OCI-LY7 (cell line): Measurements from ENCODE around the gene NFKB1. TPM values are rescaled to one million over a fixed set of nuclear protein-coding genes. Genes with fewer than 3 reads are reported as not detected.

Source experiments
- BruUV-seq: library from RNA; stranded (reverse); fragments of 400-500 nt; replicated peaks from 2 replicates; lab custom pipeline; 2021; lab: Mats Ljungman, UMichigan
- CTCF ChIA-PET: fragments of 300-600 bp; sonication (Branson Sonifier 250); formaldehyde crosslinking; loops from one replicate; lab custom pipeline; 2022; ENCODE audit warnings: antibody characterized with exemption; ENCODE audit not compliant: unreplicated experiment; lab: Charles Lee
- POLR2A ChIA-PET: fragments of 300-600 bp; sonication (Branson Sonifier 250); formaldehyde crosslinking; loops from one replicate; lab custom pipeline; 2022; ENCODE audit warnings: antibody characterized with exemption; lab: Charles Lee
- DNase-seq: peaks from one replicate; pipeline ENCODE4 v3.0.0-alpha.2; 2015; ENCODE audit warnings: low spot score
- H2AFZ ChIP-seq: fragments of 200-600 bp; sonication (generic), shearing (Covaris generic); 2 replicates; pipeline ENCODE4 v1.6.1; 2014; ENCODE audit warnings: mild to moderate bottlenecking, antibody characterized with exemption, low read length, moderate library complexity
- H3K27ac ChIP-seq: fragments of 200-600 bp; sonication (generic); 2 replicates; pipeline ENCODE4 v1.5.1; 2014; ENCODE audit warnings: mixed run types, low read depth, mild to moderate bottlenecking, moderate library complexity, low read length, inconsistent platforms; ENCODE audit not compliant: poor library complexity, severe bottlenecking
- H3K36me3 ChIP-seq: fragments of 200-600 bp; sonication (generic); 2 replicates; pipeline ENCODE4 v1.6.1; 2014; ENCODE audit warnings: mild to moderate bottlenecking, antibody characterized with exemption, low read length, moderate library complexity, mixed read lengths; ENCODE audit not compliant: insufficient read depth
- H3K4me1 ChIP-seq: fragments of 200-600 bp; sonication (generic); 2 replicates; pipeline ENCODE4 v1.5.1; 2014; ENCODE audit warnings: mild to moderate bottlenecking, low read length; ENCODE audit not compliant: insufficient read depth, poor library complexity, severe bottlenecking
- H3K4me2 ChIP-seq: fragments of 200-600 bp; sonication (generic); 2 replicates; pipeline ENCODE4 v1.6.1; 2014; ENCODE audit warnings: mild to moderate bottlenecking, low read length
- H3K4me3 ChIP-seq: fragments of 200-600 bp; sonication (generic); 2 replicates; pipeline ENCODE4 v1.5.1; 2014; ENCODE audit warnings: mild to moderate bottlenecking, low read depth, low read length; ENCODE audit not compliant: poor library complexity, severe bottlenecking
- H3K79me2 ChIP-seq: fragments of 200-600 bp; sonication (generic); 2 replicates; pipeline ENCODE4 v1.6.1; 2016; ENCODE audit warnings: low read depth, mild to moderate bottlenecking, low read length, moderate library complexity, mixed read lengths; ENCODE audit not compliant: insufficient read depth
- H3K9me2 ChIP-seq: fragments of 200-600 bp; sonication (generic); 2 replicates; pipeline ENCODE4 v1.6.1; 2016; ENCODE audit warnings: mild to moderate bottlenecking, low read length, mixed read lengths; ENCODE audit not compliant: insufficient read depth
- H3K9me3 ChIP-seq: fragments of 200-600 bp; sonication (generic); 2 replicates; pipeline ENCODE4 v1.6.1; 2014; ENCODE audit warnings: mild to moderate bottlenecking, mixed run types, low read length, mixed read lengths
- H4K20me1 ChIP-seq: fragments of 200-600 bp; sonication (generic); 2 replicates; pipeline ENCODE4 v1.6.1; 2014; ENCODE audit warnings: mild to moderate bottlenecking, antibody characterized with exemption, low read length, moderate library complexity, mixed read lengths; ENCODE audit not compliant: insufficient read depth
- EZH2phosphoT487 ChIP-seq: fragments of 200-600 bp; sonication (generic); IDR thresholded peaks from 2 replicates; pipeline ENCODE4 v1.6.1; 2018; ENCODE audit warnings: low read depth, borderline replicate concordance, mild to moderate bottlenecking, mixed run types, antibody characterized with exemption, low read length, moderate library complexity, mixed read lengths
- intact Hi-C: fragments of 100-400 bp; cut with micrococcal nuclease; formaldehyde crosslinking; loops from one replicate; pipeline ENCODE4 v1.10.0; 2022; ENCODE audit not compliant: unreplicated experiment
- total RNA-seq, 2 experiments: library from RNA; depleted of rRNA in 1 of 2; stranded (reverse); fragments of >200 nt in 1 of 2; shearing (Covaris generic) in 1 of 2; gene quantifications; 2 replicates each; pipeline ENCODE4 v1.2.3, GENCODE V29; 2014 to 2022
- TF ChIP-seq, protein P1 (sequence below): fragments of 200-600 bp; sonication (generic); conservative IDR thresholded peaks from 2 replicates; pipeline ENCODE4 v1.5.1; 2014; ENCODE audit warnings: mild to moderate bottlenecking, antibody characterized with exemption, low read length, moderate library complexity, mixed read lengths

The NFKB1 gene
- total RNA-seq, 2 experiments from 2014 or later, result 23.1 to 47.8 TPM

DNA sequence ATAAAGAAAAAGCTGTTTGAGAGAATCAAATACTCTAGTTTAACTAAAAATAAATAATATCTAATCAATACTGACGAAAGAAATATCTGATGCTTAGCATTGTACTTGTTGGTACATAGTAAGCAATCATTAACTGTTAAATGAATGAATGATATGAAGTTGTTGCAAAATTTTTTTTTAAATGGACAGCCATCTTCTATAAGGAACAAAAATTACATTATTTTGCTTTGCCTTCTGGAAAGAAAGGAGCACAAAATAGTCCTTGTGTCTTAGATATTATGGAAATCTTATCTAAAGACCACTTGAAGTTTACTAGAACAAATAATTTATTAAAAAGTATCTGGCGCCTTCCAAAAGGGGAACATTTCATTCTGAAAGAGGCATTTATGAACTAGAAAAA is 4.5 kb downstream of the NFKB1 start:
- ChIA-PET CTCF (no interaction called here), POLR2A (no interaction called here)
- Histone ChIP-seq H3K9me3 (no peaks in the 10 kb centered on the region), H4K20me1 (peaks cover 22% of the 10 kb centered on the region; the same call in 1 of the 2 replicates), H3K9me2 (no peaks in the 10 kb centered on the region), H3K4me2 (no peak overlapping the region), H3K36me3 (no peaks in the 10 kb centered on the region), H3K4me3 (no peak overlapping the region), H3K27ac (no peak overlapping the region), H2AFZ (no peak overlapping the region), H3K4me1 (peaks cover 20% of the 10 kb centered on the region), H3K79me2 (peaks cover 84% of the 10 kb centered on the region)
- TF ChIP-seq EZH2phosphoT487, result no peak
- TF ChIP-seq, protein P1, sequence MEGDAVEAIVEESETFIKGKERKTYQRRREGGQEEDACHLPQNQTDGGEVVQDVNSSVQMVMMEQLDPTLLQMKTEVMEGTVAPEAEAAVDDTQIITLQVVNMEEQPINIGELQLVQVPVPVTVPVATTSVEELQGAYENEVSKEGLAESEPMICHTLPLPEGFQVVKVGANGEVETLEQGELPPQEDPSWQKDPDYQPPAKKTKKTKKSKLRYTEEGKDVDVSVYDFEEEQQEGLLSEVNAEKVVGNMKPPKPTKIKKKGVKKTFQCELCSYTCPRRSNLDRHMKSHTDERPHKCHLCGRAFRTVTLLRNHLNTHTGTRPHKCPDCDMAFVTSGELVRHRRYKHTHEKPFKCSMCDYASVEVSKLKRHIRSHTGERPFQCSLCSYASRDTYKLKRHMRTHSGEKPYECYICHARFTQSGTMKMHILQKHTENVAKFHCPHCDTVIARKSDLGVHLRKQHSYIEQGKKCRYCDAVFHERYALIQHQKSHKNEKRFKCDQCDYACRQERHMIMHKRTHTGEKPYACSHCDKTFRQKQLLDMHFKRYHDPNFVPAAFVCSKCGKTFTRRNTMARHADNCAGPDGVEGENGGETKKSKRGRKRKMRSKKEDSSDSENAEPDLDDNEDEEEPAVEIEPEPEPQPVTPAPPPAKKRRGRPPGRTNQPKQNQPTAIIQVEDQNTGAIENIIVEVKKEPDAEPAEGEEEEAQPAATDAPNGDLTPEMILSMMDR, result no peak
- DNase-seq, result no peak
- intact Hi-C loops, result loop anchor here (10.0 kb wide), 1 partner anchor 689 kb away; the partner anchor contains the start of gene CENPE
- no TSS peak for BruUV-seq

DNA sequence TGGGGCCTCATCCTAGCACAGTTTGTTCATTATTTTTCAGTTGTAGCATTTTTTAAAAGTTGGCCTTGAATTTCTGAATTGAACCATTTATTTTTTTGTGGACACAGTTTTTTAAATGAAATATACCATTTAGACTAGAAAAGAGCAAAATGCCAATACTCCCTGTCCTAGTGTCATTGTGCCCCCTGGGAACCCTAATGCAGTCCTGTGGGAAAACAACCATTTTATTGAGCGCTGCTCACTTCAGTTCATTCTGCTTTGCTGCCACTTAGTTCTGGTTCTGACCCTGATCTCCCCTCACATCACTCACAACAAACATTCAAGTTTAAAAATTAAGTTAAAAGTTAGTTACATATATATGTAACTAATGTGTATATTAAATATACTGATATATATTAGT is 5.4 kb downstream of the NFKB1 start:
- Histone ChIP-seq H3K79me2 (peaks cover 91% of the 10 kb centered on the region), H3K9me2 (no peaks in the 10 kb centered on the region), H3K27ac (no peak overlapping the region), H3K4me2 (no peak overlapping the region), H3K9me3 (no peaks in the 10 kb centered on the region), H4K20me1 (peaks cover 22% of the 10 kb centered on the region; the same call in 1 of the 2 replicates), H3K4me3 (no peak overlapping the region), H2AFZ (no peak overlapping the region), H3K4me1 (peaks cover 19% of the 10 kb centered on the region), H3K36me3 (no peaks in the 10 kb centered on the region)
- intact Hi-C loops, result loop anchor here (10.0 kb wide), 1 partner anchor 688 kb away; the partner anchor contains the start of gene CENPE
- no peak for DNase-seq
- ChIA-PET CTCF (no interaction called here), POLR2A (no interaction called here)
- no peak for TF ChIP-seq EZH2phosphoT487
- TF ChIP-seq, protein P1, result no peak
- no TSS peak for BruUV-seq

DNA sequence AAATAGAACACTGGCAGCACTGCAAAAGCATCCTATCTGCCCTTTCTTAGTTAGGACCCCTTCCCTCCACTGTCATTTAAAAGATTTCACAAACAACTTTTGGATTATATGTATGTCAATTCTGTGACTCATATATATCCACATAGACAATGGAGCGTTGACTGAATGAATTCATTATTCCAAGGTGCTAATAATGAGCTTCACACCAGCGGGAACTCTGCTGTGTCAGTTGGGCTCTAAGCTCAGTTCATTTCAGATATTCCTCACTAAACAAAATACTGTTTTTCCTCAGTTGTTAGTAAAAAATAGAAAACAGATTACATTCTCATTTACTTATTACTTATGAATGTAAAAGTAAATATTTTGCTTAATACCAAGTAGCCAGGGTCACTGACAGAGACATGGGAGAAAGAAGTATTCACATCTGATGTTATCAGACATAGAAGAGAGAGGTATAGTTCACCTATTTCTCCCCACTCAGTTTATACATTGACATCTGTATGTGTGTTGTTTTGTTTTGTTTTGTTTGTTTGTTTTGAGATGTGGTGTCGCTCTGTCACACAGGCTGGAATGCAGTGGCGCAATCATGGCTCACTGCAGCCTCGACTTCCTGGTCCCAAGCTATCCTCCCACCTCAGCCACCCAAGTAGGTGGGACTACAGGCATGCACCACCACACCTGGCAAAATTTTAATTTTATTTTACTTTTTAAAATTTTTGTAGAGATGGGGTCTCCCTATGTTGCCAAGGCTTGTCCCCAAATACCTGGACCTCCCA is 10.9 kb downstream of the NFKB1 start:
- BruUV-seq, result no TSS peak
- no peaks in the 10 kb centered on the region for H3K9me2 ChIP-seq
- no peak overlapping the region for H2AFZ ChIP-seq
- intact Hi-C loops, result no loop called here
- ChIA-PET POLR2A (interaction anchor here (1.0 to 1.4 kb wide), 4 partner anchors 9 to 221 kb away, joined by 3 to 9 read pairs (median 4); no protein-coding TSS in a partner anchor), CTCF (no interaction called here)
- no peak overlapping the region for H3K4me2 ChIP-seq
- TF ChIP-seq, protein P1, result no peak
- TF ChIP-seq EZH2phosphoT487, result no peak
- no peak overlapping the region for H3K27ac ChIP-seq
- H3K4me1 ChIP-seq, result no peaks in the 10 kb centered on the region
- H4K20me1 ChIP-seq, result 0 out of 2 replicates have a peak, but pooled peaks cover 7% of the 10 kb centered on the region
- peaks cover 65% of the 10 kb centered on the region for H3K79me2 ChIP-seq
- H3K36me3 ChIP-seq, result peaks cover 16% of the 10 kb centered on the region; the same call in 1 of the 2 replicates
- DNase-seq, result no peak
- H3K9me3 ChIP-seq, result peaks cover 14% of the 10 kb centered on the region; the same call in 1 of the 2 replicates
- H3K4me3 ChIP-seq, result no peak overlapping the region
